C4-2B (cell line): Measurements from ENCODE around the gene IRX5.

ENCODE experiments used
- ZFX ChIP-seq: fragments of 450-650 bp; IDR thresholded peaks from 2 replicates; pipeline ENCODE4 v1.6.1; 2017
- TF ChIP-seq, protein P1 (sequence below): fragments of 450-650 bp; conservative IDR thresholded peaks from 2 replicates; pipeline ENCODE4 v1.5.1; 2017; ENCODE audit warnings: mild to moderate bottlenecking

DNA sequence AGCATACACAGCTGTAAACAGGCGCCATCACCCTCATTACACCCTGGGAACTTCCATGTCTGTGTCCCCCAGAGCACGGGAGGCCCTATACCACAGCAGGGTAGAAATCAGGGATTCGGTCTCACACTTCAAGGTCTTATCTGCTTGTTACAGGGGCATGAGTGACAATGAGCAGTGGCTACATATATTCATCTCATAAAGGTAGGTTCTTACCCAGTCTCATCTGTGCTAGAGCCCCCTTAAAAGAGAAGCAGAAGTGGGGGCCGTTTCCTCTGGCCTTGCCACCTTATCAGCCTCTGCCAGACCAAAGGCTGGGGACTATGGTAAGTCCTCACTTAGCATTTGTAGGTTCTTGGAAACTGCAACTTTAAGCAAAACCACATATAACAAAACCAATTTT lies 46.5 kb downstream of the IRX5 start:
- TF ChIP-seq, protein P1, sequence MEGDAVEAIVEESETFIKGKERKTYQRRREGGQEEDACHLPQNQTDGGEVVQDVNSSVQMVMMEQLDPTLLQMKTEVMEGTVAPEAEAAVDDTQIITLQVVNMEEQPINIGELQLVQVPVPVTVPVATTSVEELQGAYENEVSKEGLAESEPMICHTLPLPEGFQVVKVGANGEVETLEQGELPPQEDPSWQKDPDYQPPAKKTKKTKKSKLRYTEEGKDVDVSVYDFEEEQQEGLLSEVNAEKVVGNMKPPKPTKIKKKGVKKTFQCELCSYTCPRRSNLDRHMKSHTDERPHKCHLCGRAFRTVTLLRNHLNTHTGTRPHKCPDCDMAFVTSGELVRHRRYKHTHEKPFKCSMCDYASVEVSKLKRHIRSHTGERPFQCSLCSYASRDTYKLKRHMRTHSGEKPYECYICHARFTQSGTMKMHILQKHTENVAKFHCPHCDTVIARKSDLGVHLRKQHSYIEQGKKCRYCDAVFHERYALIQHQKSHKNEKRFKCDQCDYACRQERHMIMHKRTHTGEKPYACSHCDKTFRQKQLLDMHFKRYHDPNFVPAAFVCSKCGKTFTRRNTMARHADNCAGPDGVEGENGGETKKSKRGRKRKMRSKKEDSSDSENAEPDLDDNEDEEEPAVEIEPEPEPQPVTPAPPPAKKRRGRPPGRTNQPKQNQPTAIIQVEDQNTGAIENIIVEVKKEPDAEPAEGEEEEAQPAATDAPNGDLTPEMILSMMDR = no peak
- TF ChIP-seq ZFX = no peak
